IMR-90 (cell line): Measurements from ENCODE around the gene FAM47E. TPM values are rescaled to one million over a fixed set of nuclear protein-coding genes. Genes with fewer than 3 reads are reported as not detected.

Experiments used
- ATAC-seq: fragments of 200-7000 bp; cut with Tn5 transposase; 2 replicates; pipeline ENCODE4 v1.9.1; 2020; ENCODE audit warnings: low read depth, mild to moderate bottlenecking, moderate library complexity
- BruUV-seq: library from RNA; stranded (reverse); fragments of 400-500 nt; replicated peaks from 2 replicates; lab custom pipeline; 2021; lab: Mats Ljungman, UMichigan
- CTCF ChIA-PET: fragments of 300-600 bp; formaldehyde crosslinking; extraction: SDS; loops from one replicate; lab custom pipeline; 2021; ENCODE audit warnings: antibody characterized with exemption; lab: Yijun Ruan, JAX
- POLR2A ChIA-PET: fragments of 300-600 bp; sonication (Branson Sonifier 250); formaldehyde crosslinking; loops from one replicate; lab custom pipeline; 2022; ENCODE audit warnings: antibody characterized with exemption; ENCODE audit not compliant: unreplicated experiment; lab: Charles Lee
- DNase-seq: peaks from one replicate; pipeline ENCODE4 v3.0.0; 2013
- H2AFZ ChIP-seq: replicated peaks from 2 replicates; pipeline ENCODE3; 2013; ENCODE audit warnings: low read length, mild to moderate bottlenecking; ENCODE audit not compliant: poor library complexity
- H2AK5ac ChIP-seq: 2 replicates; pipeline ENCODE4 v1.6.1; 2013; ENCODE audit warnings: low read depth, low read length, inconsistent platforms
- H2AK9ac ChIP-seq: replicated peaks from 2 replicates; pipeline ENCODE3; 2013; ENCODE audit warnings: mild to moderate bottlenecking, low read depth, low read length, moderate library complexity; ENCODE audit not compliant: poor library complexity
- H2BK120ac ChIP-seq: 2 replicates; pipeline ENCODE4 v1.6.1; 2013; ENCODE audit warnings: low read depth, low read length, inconsistent platforms
- H2BK15ac ChIP-seq: 3 replicates; pipeline ENCODE4 v1.6.1; 2013; ENCODE audit warnings: low read depth, low read length, inconsistent platforms
- H2BK20ac ChIP-seq: 2 replicates; pipeline ENCODE4 v1.6.1; 2013; ENCODE audit warnings: low read depth, mild to moderate bottlenecking, inconsistent platforms, low read length, moderate library complexity
- H2BK5ac ChIP-seq: 2 replicates; pipeline ENCODE4 v1.6.1; 2013; ENCODE audit warnings: mild to moderate bottlenecking, low read depth, low read length, inconsistent platforms; ENCODE audit not compliant: poor library complexity, severe bottlenecking
- H3K14ac ChIP-seq: replicated peaks from 2 replicates; pipeline ENCODE4 v1.6.1; 2013; ENCODE audit warnings: low read depth, low read length, inconsistent platforms
- H3K18ac ChIP-seq: 2 replicates; pipeline ENCODE4 v1.6.1; 2013; ENCODE audit warnings: low read depth, low read length, control low read depth
- H3K23ac ChIP-seq: 2 replicates; pipeline ENCODE4 v1.6.1; 2013; ENCODE audit warnings: low read depth, low read length, inconsistent platforms
- H3K27ac ChIP-seq: 2 replicates; pipeline ENCODE4 v1.5.1; 2013; ENCODE audit warnings: mild to moderate bottlenecking, control low read depth, low read length; ENCODE audit not compliant: insufficient read depth
- H3K27me3 ChIP-seq: 2 replicates; pipeline ENCODE4 v1.6.1; 2013; ENCODE audit warnings: low read length; ENCODE audit not compliant: control insufficient read depth, insufficient read depth
- H3K36me3 ChIP-seq: 2 replicates; pipeline ENCODE4 v1.6.1; 2013; ENCODE audit warnings: low read length, mixed read lengths; ENCODE audit not compliant: control insufficient read depth, insufficient read depth
- H3K4ac ChIP-seq: 2 replicates; pipeline ENCODE4 v1.6.1; 2013; ENCODE audit warnings: low read depth, low read length, inconsistent platforms
- H3K4me1 ChIP-seq: 2 replicates; pipeline ENCODE4 v1.6.1; 2013; ENCODE audit warnings: low read length, mixed read lengths; ENCODE audit not compliant: control insufficient read depth, insufficient read depth
- H3K4me2 ChIP-seq: 2 replicates; pipeline ENCODE4 v1.6.1; 2013; ENCODE audit warnings: low read depth, mild to moderate bottlenecking, control low read depth, low read length, moderate library complexity
- H3K4me3 ChIP-seq: 2 replicates; pipeline ENCODE4 v1.5.1; 2013; ENCODE audit warnings: low read depth, mild to moderate bottlenecking, control low read depth, low read length, moderate library complexity; ENCODE audit not compliant: insufficient read depth
- H3K56ac ChIP-seq: 2 replicates; pipeline ENCODE4 v1.6.1; 2013; ENCODE audit warnings: low read length, inconsistent platforms; ENCODE audit not compliant: insufficient read depth; ENCODE audit errors: extremely low read depth
- H3K79me1 ChIP-seq, 2 experiments: 2 replicates each; pipeline ENCODE4 v1.6.1; 2013; ENCODE audit warnings: low read length in 2 of 2, inconsistent platforms in 1 of 2, low read depth in 1 of 2
- H3K9ac ChIP-seq: 2 replicates; pipeline ENCODE4 v1.6.1; 2013; ENCODE audit warnings: low read depth, low read length, control low read depth
- H3K9me1 ChIP-seq: 2 replicates; pipeline ENCODE4 v1.6.1; 2013; ENCODE audit warnings: low read length, inconsistent platforms; ENCODE audit not compliant: insufficient read depth
- H3K9me3 ChIP-seq: 2 replicates; pipeline ENCODE4 v1.6.1; 2013; ENCODE audit warnings: low read length; ENCODE audit not compliant: control insufficient read depth, insufficient read depth
- H4K20me1 ChIP-seq: 2 replicates; pipeline ENCODE4 v1.6.1; 2013; ENCODE audit warnings: low read length, inconsistent platforms; ENCODE audit not compliant: insufficient read depth
- H4K5ac ChIP-seq: 2 replicates; pipeline ENCODE4 v1.6.1; 2013; ENCODE audit warnings: mild to moderate bottlenecking, low read depth, low read length, control low read depth
- H4K8ac ChIP-seq, 2 experiments: 2 replicates each; pipeline ENCODE4 v1.6.1; 2013; ENCODE audit warnings: low read depth in 2 of 2, low read length in 2 of 2, control low read depth in 1 of 2, inconsistent platforms in 1 of 2
- H4K91ac ChIP-seq: 2 replicates; pipeline ENCODE4 v1.6.1; 2013; ENCODE audit warnings: low read depth, low read length, inconsistent platforms; ENCODE audit not compliant: insufficient read depth
- BHLHE40 ChIP-seq: fragments of 150-350 bp; IDR thresholded peaks from 2 replicates; pipeline ENCODE4 v1.6.1; 2016; ENCODE audit warnings: mild to moderate bottlenecking, low read depth, low read length
- CHD1 ChIP-seq: IDR thresholded peaks from 2 replicates; pipeline ENCODE4 v1.6.1; 2012; ENCODE audit warnings: low read depth, low read length, improper control_type of control experiment
- FOS ChIP-seq: fragments of 150-350 bp; IDR thresholded peaks from 2 replicates; pipeline ENCODE4 v1.6.1; 2016; ENCODE audit warnings: low read depth, low read length
- MAFK ChIP-seq: IDR thresholded peaks from 2 replicates; pipeline ENCODE4 v1.6.1; 2012; ENCODE audit warnings: low read depth, low read length, improper control_type of control experiment
- NFE2L2 ChIP-seq: fragments of 150-350 bp; IDR thresholded peaks from 2 replicates; pipeline ENCODE4 v1.6.1; 2016; ENCODE audit warnings: low read depth, mild to moderate bottlenecking, low read length
- RCOR1 ChIP-seq: IDR thresholded peaks from 2 replicates; pipeline ENCODE4 v1.6.1; 2012; ENCODE audit warnings: mild to moderate bottlenecking, low read length, improper control_type of control experiment; ENCODE audit not compliant: insufficient replicate concordance
- RFX5 ChIP-seq: IDR thresholded peaks from 2 replicates; pipeline ENCODE4 v1.8.0; 2012; ENCODE audit warnings: low read depth, mild to moderate bottlenecking, low read length, moderate library complexity
- SMC3 ChIP-seq: fragments of 150-350 bp; IDR thresholded peaks from 2 replicates; pipeline ENCODE4 v1.6.1; 2016; ENCODE audit warnings: low read depth, mild to moderate bottlenecking, antibody characterized with exemption, low read length, moderate library complexity
- WGBS, 2 experiments: methylation state at CpG; one replicate each; pipeline versions ENCODE4 v1.1.5 to v1.1.7; 2013; ENCODE audit warnings: missing lambda C conversion rate in 2 of 2; ENCODE audit not compliant: insufficient read length in 1 of 2; ENCODE audit errors: extremely low coverage in 2 of 2; 5-methylcytosine and 5-hydroxymethylcytosine counted together
- dilution Hi-C: fragments of 300-500 bp; cut with HindIII; formaldehyde crosslinking; loops from one replicate; pipeline ENCODE4 v1.14.3; 2018; ENCODE audit warnings: low sequenced_read_pairs; ENCODE audit not compliant: unreplicated experiment
- in situ Hi-C: fragments of 300-500 bp; cut with MboI; formaldehyde crosslinking; loops from 3 replicates; pipeline ENCODE4 v1.14.3; 2019; ENCODE audit warnings: low sequenced_read_pairs, inconsistent platforms, mixed read lengths
- intact Hi-C: fragments of 100-400 bp; cut with micrococcal nuclease; formaldehyde crosslinking; loops from 2 replicates; pipeline ENCODE4 v1.10.0; 2022
- polyA plus RNA-seq, 3 experiments: library from polyadenylated mRNA; depleted of rRNA; stranded (reverse); fragments of >200 nt; gene quantifications; 2 replicates each; pipeline ENCODE4 v1.2.3, GENCODE V29; 2012; ENCODE audit warnings: low replicate concordance in 1 of 3
- total RNA-seq: library from RNA; depleted of rRNA; stranded (reverse); fragments of >200 nt; gene quantifications from 2 replicates; pipeline ENCODE4 v1.2.3, GENCODE V29; 2012

FAM47E gene
- total and polyA plus RNA-seq, 2 of the 4 experiments (the other 2 are of a cell fraction) = 0.05 TPM; not detected in 1

- H3K27me3 ChIP-seq = 0 out of 2 replicates have a peak, but pooled peaks cover 3% of the 10 kb centered on the region
- no peak overlapping the region for H4K91ac ChIP-seq
- no TSS peak for BruUV-seq
- no CpG with 5 or more reads among the region's 3 CpGs for WGBS, 2 experiments
- no peak for TF ChIP-seq FOS
- TF ChIP-seq MAFK = no peak
- TF ChIP-seq BHLHE40 = no peak
- TF ChIP-seq NFE2L2 = no peak
- no peak for TF ChIP-seq RCOR1
- TF ChIP-seq SMC3 = no peak
- no peak for TF ChIP-seq RFX5
- TF ChIP-seq CHD1 = no peak
- intact Hi-C loops (no loop called here), dilution Hi-C loops (no loop called here), in situ Hi-C loops (no loop called here)
- no peaks in the 10 kb centered on the region for H3K36me3 ChIP-seq
- H3K4me1 ChIP-seq = no peaks in the 10 kb centered on the region
- no peak overlapping the region for H3K18ac ChIP-seq
- no peak overlapping the region for H2BK5ac ChIP-seq
- H3K4ac ChIP-seq = no peak overlapping the region
- no peak overlapping the region for H2AK9ac ChIP-seq
- no peak overlapping the region for H3K27ac ChIP-seq
- H3K9ac ChIP-seq = no peak overlapping the region
- no peak overlapping the region for H3K56ac ChIP-seq
- H3K23ac ChIP-seq = no peak overlapping the region
- H2AK5ac ChIP-seq = no peak overlapping the region
- no peaks in the 10 kb centered on the region for H3K79me1 ChIP-seq
- ChIA-PET POLR2A (no interaction called here), CTCF (no interaction called here)
- no peak overlapping the region for H2BK120ac ChIP-seq
- H4K8ac ChIP-seq = no peak overlapping the region
- H3K14ac ChIP-seq = no peak overlapping the region
- DNase-seq (no peak), ATAC-seq (no peak)
- H2AFZ ChIP-seq = no peak overlapping the region
- H3K9me1 ChIP-seq = no peaks in the 10 kb centered on the region
- H3K4me3 ChIP-seq = no peak overlapping the region
- H4K5ac ChIP-seq = no peak overlapping the region
- no peak overlapping the region for H2BK20ac ChIP-seq
- no peaks in the 10 kb centered on the region for H4K20me1 ChIP-seq
- H2BK15ac ChIP-seq = no peak overlapping the region
- H3K4me2 ChIP-seq = no peak overlapping the region
- H3K9me3 ChIP-seq = no peaks in the 10 kb centered on the region; the same call in 1 of the 2 replicates
Measured at GRCh38 chr4:76322236-76322635, 70.7 kb downstream of the FAM47E start.
